ENCODE measurements around the gene NUP160. TPM values are rescaled to one million over a fixed set of nuclear protein-coding genes. Genes with fewer than 3 reads are reported as not detected.
"Not testable (repeated sequence)": the region's sequence is repeated elsewhere in the genome, so short reads cannot be mapped to it uniquely, and the experiment has no call there.

NUP160 gene
- polyA plus RNA-seq, 12 donors: 18.0 to 46.1 (median 32.9) TPM; not detected in 1

DNA sequence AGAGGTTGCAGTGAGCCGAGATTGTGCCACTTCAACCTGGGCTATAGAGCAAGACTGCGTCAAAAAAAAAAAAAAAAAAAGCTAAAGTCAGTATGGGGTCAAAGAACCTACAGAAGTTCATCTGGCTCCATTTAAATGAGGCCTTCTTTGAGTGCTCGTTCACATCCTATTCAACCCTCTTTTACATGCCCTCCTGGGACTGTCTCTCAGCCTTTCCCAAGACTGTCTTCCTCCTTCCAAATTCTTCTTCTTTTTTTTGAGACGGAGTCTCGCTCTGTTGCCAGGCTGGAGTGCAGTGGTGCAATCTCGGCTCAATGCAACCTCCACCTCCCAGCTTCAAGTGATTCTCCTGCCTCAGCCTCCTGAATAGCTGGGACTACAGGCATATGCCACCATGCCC is 18.7 kb upstream of the NUP160 start:
- not testable (repeated sequence) for DNase-seq

GRCh38 chr11:47864901-47865300 is 16.8 kb upstream of the NUP160 start:
- no peak for DNase-seq

GRCh38 chr11:47863898-47864430 is 15.8 kb upstream of the NUP160 start:
- no peak for DNase-seq

- DNase-seq: peak; percentile 46
Measured at GRCh38 chr11:47863189-47863897, 15.2 kb upstream of the NUP160 start.

DNA sequence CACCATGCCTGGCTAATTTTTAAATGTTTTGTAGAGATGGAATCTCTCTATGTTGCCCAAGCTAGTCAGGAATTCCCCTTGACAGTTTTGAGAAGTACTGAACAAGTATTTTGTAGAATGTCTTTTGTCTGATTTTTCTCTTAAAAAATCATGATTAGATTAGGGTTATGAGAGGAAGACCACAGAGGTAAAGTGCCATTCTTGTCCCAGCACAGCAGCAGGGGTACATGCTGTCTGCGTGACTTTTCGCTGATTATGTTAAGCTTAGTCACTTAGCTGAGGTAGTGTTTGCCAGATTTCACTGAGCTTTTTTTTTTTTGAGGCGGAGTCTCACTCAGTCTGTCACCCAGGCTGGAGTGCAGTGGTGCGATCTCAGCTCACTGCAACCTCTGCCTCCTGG is 13.6 kb upstream of the NUP160 start:
- no peak for DNase-seq

- no peak for DNase-seq
Measured at GRCh38 chr11:47860536-47860935, 12.4 kb upstream of the NUP160 start.

GRCh38 chr11:47857892-47858543 is 9.9 kb upstream of the NUP160 start:
- no peak for DNase-seq

GRCh38 chr11:47857485-47857884 is 9.3 kb upstream of the NUP160 start:
- DNase-seq: no peak

- DNase-seq: no peak
Measured at GRCh38 chr11:47856186-47856585, 8.0 kb upstream of the NUP160 start.

DNA sequence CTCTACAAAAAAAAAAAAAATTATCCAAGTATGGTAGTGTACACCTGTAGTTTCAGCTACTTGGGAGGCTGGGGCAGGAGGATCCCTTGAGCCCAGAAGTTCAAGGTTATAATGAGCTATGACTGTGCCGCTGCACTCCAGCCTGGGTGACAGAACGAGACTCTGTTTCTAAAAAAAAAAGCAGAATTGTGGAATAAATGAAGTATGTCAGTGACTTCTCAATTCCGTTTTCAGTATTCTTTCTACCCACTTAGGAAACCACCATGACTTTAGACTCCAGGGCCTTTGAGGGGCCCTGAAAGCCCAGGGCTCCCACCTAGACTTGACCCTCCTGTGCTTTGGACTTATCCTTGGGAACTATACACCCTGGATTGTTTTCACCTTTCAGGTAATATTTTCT is 6.5 kb upstream of the NUP160 start:
- DNase-seq: no peak

- DNase-seq: no peak
Measured at GRCh38 chr11:47852053-47852452, 3.9 kb upstream of the NUP160 start.

- no peak for DNase-seq
Measured at GRCh38 chr11:47850337-47850736, 2.2 kb upstream of the NUP160 start.

- DNase-seq: no peak
Measured at GRCh38 chr11:47848700-47849155, 578 bp upstream of the NUP160 start.

GRCh38 chr11:47847537-47847891 is 636 bp downstream of the NUP160 start:
- DNase-seq: no peak

DNA sequence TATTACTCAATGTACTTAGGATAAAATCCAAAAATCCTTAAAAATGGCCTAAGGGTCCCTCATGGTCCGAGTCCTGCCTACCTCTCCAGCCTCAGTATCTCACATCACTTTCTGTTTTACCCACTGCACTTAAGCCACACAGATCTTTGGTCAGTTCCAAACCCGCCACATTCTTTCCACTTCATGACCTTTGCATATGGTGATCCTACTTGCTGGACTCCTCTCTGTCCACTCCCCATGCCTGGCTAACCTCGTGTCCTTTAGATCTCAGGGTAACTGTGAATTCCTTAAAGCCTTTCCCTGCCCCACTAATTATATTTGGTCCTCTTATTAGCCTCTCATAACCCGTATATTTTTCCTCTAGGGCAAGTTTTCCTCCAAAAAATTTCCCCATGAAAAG is 1.2 kb downstream of the NUP160 start:
- no peak for DNase-seq

- DNase-seq: no peak
Measured at GRCh38 chr11:47843361-47844055, 4.6 kb downstream of the NUP160 start.

DNA sequence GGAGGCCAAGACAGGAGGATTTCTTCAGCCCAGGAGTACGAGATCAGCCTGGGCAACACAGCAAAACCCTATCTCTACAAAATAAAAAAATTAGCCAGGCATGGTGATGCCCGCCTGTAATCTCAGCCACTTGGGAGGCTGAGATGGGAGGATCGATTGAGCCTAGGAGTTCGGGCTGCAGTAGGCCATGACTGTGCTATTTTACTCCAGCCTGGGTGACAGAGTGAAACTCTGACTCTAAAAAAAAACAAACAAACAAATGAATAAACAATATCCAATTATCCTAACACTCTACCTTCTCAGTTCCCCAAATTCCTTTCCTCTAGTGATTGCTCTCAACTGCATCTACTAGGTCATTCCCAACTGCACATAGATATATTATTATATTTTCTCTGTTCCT is 5.4 kb downstream of the NUP160 start:
- no peak for DNase-seq

DNA sequence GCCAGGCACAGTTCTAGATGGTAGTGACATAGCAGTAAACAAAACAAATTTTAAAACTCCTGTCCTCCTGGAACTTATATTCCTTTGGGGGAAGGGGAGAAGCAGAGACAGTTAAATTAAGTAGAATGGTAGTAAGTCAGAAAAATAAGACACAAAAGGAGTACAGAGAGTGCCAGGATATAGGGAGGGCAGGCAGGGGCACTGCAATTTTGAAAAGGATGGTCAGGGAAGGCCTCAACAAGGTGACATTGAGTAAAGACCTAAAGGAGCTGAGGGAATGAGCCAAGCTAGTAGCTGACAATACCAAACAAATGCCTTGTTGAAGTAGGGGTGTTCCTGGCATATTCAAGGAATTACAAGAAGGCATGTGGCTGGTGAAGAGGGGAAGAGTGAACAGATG is 10.2 kb downstream of the NUP160 start:
- DNase-seq: no peak

DNA sequence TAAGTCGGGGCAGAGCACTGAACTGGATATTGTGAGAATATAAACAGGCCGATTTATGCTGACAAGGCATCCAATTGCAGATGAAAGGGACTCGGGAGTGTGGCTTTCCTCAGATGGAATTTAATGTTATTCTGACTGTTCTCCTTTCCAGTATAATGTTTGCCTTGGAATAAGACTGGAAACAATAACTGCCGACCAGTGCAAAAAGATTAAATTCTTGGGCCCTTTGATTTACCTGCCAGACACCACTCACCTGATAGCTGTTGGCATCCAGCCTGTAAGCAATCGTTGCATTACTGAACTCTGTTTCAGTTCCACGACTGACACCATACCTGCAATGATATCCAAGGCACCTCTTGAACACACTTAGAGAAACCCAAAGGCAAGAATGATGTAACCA is 10.9 kb downstream of the NUP160 start:
- DNase-seq: no peak

DNA sequence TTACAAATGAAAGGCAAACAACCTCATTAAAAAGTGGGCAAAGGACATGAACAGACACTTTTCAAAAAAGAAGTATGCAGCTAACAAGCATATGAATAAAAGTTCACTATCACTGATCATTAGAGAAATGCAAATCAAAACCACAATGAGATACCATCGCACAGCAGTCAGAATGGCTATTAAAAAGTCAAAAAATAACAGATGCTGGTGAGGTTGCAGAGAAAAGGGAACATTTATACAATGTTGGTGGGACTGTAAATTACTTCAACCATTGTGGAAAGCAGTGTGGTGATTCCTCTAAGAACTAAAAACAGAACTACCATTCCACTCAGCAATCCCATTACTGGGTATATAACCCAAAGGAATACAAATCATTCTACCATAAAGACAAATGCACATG is 18.1 kb downstream of the NUP160 start:
- not testable (repeated sequence) for DNase-seq

GRCh38 chr11:47828284-47828683 is 19.9 kb downstream of the NUP160 start:
- DNase-seq: no peak

DNA sequence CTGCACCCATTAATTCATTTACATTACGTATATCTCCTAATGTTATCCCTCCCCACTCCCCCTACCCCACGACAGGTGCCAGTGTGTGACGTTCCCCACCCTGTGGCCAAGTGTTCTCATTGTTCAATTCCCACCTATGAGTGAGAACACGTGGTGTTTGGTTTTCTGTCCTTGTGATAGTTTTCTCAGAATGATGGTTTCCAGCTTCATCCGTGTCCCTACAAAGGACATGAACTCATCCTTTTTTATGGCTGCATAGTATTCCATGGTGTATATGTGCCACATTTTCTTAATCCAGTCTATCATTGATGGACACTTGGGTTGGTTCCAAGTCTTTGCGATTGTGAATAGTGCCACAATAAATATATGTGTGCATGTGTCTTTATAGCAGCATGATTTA is 25.5 kb downstream of the NUP160 start:
- not testable (repeated sequence) for DNase-seq

DNA sequence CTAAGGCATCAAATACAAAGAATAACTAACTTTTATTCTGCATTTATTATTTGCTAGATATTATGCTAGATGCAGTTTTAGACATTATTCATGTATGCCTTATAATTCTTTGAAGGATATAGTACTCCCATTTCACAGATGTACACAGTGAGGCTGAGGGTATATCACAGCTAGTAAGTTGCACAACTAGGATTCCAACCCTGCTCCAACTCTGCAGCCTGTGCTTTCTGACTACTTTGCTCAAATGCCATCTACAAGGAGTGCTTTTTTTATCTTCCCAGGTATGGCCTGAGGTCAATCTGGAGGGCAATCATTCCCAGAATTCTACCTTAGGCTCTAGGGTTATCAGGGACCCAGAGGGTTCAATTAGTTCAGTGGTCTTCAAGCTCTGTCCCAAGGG is 28.4 kb downstream of the NUP160 start:
- no peak for DNase-seq

Measured in muscle of arm (tissue), 12 donors.